ENCODE data around the gene SNAI3. TPM values are rescaled to one million over a fixed set of nuclear protein-coding genes. Genes with fewer than 3 reads are reported as not detected.

SNAI3 gene
- total and polyA plus RNA-seq, 2 of the 8 experiments (the other 6 are each of a cell fraction or from before 2014, with no cell fraction given): 8.5 to 13.3 TPM

DNA sequence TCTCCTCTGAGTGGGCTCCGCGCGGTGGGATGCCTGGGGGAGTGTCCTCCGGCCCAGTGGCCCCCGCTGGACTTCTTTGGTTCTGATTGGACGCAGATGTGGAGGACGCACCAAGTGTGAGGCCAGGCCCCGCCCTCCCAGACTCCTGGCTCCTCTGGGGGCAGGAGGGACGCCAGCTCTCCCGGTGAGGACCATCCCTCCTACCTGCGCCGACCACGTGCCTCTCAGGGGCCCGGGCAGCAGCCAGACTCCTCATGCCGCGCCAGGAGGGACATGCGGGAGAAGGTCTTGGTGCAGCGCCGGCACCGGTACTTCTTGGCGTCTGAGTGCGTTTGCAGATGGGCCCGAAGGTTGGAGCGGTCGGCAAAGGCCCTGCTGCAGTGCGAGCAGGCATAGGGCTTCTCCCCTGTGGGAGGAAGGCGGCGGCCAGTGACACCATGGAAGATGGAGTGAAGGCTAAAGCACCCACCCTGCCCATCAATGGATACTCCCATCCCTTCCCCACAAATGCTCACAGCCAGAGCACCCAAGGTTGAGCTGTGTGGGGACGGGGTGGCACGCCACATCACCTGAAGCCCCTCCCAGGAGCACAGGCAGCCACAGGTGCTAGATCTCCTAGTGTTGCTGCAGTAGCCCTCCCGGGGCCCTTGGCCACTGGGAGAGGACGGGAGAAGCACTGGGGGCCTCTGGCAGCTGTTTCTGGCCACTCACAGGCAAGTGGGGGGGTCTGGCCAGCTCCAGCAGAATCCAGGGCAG lies 7.9 kb downstream of the SNAI3 start:
- Histone ChIP-seq H3K79me2 (ENCODE audit: control insufficient read depth in 1 of 2, insufficient read depth in 2 of 2, low read length in 2 of 2) (no peaks in the 10 kb centered on the region), H3K27ac (ENCODE audit: low read depth, low read length) (no peak overlapping the region), H2BK12ac (ENCODE audit: low read depth, low read length) (0 out of 2 replicates have a peak overlapping the region, but pooled peaks have one; percentile 39), H4K20me1 (replicated peaks in 1 of 2; ENCODE audit: control insufficient read depth in 1 of 2, insufficient read depth in 2 of 2, low read length in 2 of 2) (peaks cover 0 to 2% of the 10 kb centered on the region in 2 experiments), H4K8ac (ENCODE audit: extremely low read depth, insufficient read depth, low read length) (peak overlapping the region; percentile 4), H2BK15ac (ENCODE audit: low read length) (no peak overlapping the region), H3K4ac (replicated peaks; ENCODE audit: insufficient read length, low read depth, low read length) (no peak overlapping the region), H3K23ac (ENCODE audit: insufficient read length) (no peak overlapping the region), H3K9ac (replicated peaks in 1 of 4; ENCODE audit: extremely low read depth in 1 of 4, low read depth in 3 of 4, low read length in 3 of 4) (no peak overlapping the region), H3K9me3 (ENCODE audit: insufficient read depth in 2 of 2, low read depth in 1 of 2, low read length in 1 of 2) (no peaks in the 10 kb centered on the region), H2AFZ (ENCODE audit: low read length) (no peak overlapping the region), H3K23me2 (ENCODE audit: low read depth, low read length) (no peaks in the 10 kb centered on the region), H3K36me3 (ENCODE audit: control insufficient read depth in 2 of 4, insufficient read depth in 4 of 4, low read length in 3 of 4) (no peaks in the 10 kb centered on the region), H2BK120ac (replicated peaks; ENCODE audit: low read depth, low read length) (no peak overlapping the region), H2BK20ac (ENCODE audit: low read length) (no peak overlapping the region), H3K79me1 (ENCODE audit: low read depth, low read length) (no peaks in the 10 kb centered on the region), H3K18ac (ENCODE audit: extremely low read depth, low read length) (no peak overlapping the region), H4K5ac (ENCODE audit: insufficient read length, low read depth, low read length) (no peak overlapping the region), H3K14ac (ENCODE audit: insufficient read length) (no peak overlapping the region), H2AK5ac (ENCODE audit: low read depth, low read length) (no peak overlapping the region), H2BK5ac (ENCODE audit: low read depth, low read length) (no peak overlapping the region; the same call in 1 of the 2 replicates), H3K4me1 (replicated peaks in 1 of 4; ENCODE audit: control insufficient read depth in 3 of 4, insufficient read depth in 4 of 4, low read length in 3 of 4) (no peaks in the 10 kb centered on the region), H3K4me3 (ENCODE audit: extremely low read depth in 1 of 4, insufficient read depth in 2 of 4, low read depth in 3 of 4, low read length in 4 of 4) (no peak overlapping the region), H3K4me2 (ENCODE audit: insufficient read depth in 1 of 2, low read depth in 2 of 2, low read length in 2 of 2) (no peak overlapping the region), H4K91ac (replicated peaks; ENCODE audit: insufficient read length, low read length) (no peak overlapping the region), H3K27me3 (replicated peaks in 1 of 4; ENCODE audit: control insufficient read depth in 3 of 4, extremely low read depth in 1 of 4, insufficient read depth in 3 of 4, low read length in 3 of 4) (no peaks in the 10 kb centered on the region), H3K56ac (replicated peaks; ENCODE audit: insufficient read length, low read depth, low read length) (no peak overlapping the region)
- ChIA-PET CTCF (ENCODE audit: partially characterized antibody) (interaction anchor here (0.8 to 1.7 kb wide), 2 partner anchors 59 to 69 kb away, joined by 3 read pairs; no protein-coding TSS in a partner anchor), POLR2A (ENCODE audit: partially characterized antibody) (interaction anchor here (0.6 to 1.5 kb wide), 2 partner anchors 9 to 20 kb away, joined by 3 read pairs; no protein-coding TSS in a partner anchor)
- 86% methylated on average over 30 of the region's 32 CpGs; no CpG with 5 or more reads in 1 of the 2 experiments for WGBS, 2 experiments (ENCODE audit: extremely low coverage in 1 of 2, insufficient coverage in 1 of 2, insufficient read length in 1 of 2, insufficient replicate concordance in 2 of 2, low coverage in 1 of 2, low lambda C conversion rate in 2 of 2, missing lambda C conversion rate in 1 of 2)
- DNase-seq (ENCODE audit: low read depth in 1 of 2, low spot score in 2 of 2) (no peak), FAIRE-seq (no peak)
- TF ChIP-seq RAD21 (IDR thresholded peaks at IDR 0.05 in 1 of 2, conservative IDR thresholded peaks at IDR 0.05 in 1 of 2; ENCODE audit: low read depth in 2 of 2, low read length in 2 of 2): no peak
- no peak for TF ChIP-seq GABPA (IDR thresholded peaks at IDR 0.05; ENCODE audit: borderline replicate concordance, insufficient read depth, low read length)
- no peak for TF ChIP-seq PHF8 (conservative IDR thresholded peaks at IDR 0.05; ENCODE audit: low read depth, low read length)
- no peak for TF ChIP-seq TCF12 (IDR thresholded peaks at IDR 0.05; ENCODE audit: low read depth, low read length)
- TF ChIP-seq KDM1A (IDR thresholded peaks at IDR 0.05; ENCODE audit: borderline replicate concordance, low read length): no peak
- TF ChIP-seq EZH2 (IDR thresholded peaks at IDR 0.05; ENCODE audit: low read depth, low read length, severe bottlenecking): no peak
- TF ChIP-seq SUZ12 (IDR thresholded peaks at IDR 0.05; ENCODE audit: low read length): no peak
- no peak for TF ChIP-seq SP4 (IDR thresholded peaks at IDR 0.05; ENCODE audit: low read length)
- no peak for TF ChIP-seq SIN3A (conservative IDR thresholded peaks at IDR 0.05 in 1 of 2, IDR thresholded peaks at IDR 0.05 in 1 of 2; ENCODE audit: low read depth in 1 of 2, low read length in 2 of 2)
- TF ChIP-seq BCL11A (IDR thresholded peaks at IDR 0.05; ENCODE audit: low read depth in 2 of 2, low read length in 2 of 2): no peak

Measured in H1 (cell line).